Gastroesophageal sphincter (tissue), 4 donors: ENCODE measurements around the gene KLHDC1. TPM values are rescaled to one million over a fixed set of nuclear protein-coding genes. Genes with fewer than 3 reads are reported as not detected.

Experiments
- ATAC-seq: fragments of 150-250 bp; one replicate; pipeline ENCODE4 v1.9.1; 2016; ENCODE audit warnings: mild to moderate bottlenecking, moderate library complexity
- H3K27ac ChIP-seq, 4 donors: fragments of 200-600 bp; sonication (generic) in 3 of 4; 1 replicate in 3 of 4; 2 replicates in 1 of 4; pipeline ENCODE4 v1.5.1; 2016 to 2019
- H3K27me3 ChIP-seq: fragments of 200-600 bp; sonication (generic); one replicate; pipeline ENCODE4 v1.5.1; 2019
- H3K36me3 ChIP-seq, 2 donors: fragments of 200-600 bp; sonication (generic); one replicate each; pipeline ENCODE4 v1.5.1; 2019; ENCODE audit warnings: control low read depth in 1 of 2
- H3K4me1 ChIP-seq, 3 donors: fragments of 200-600 bp; sonication (generic); 1 replicate in 2 of 3; 2 replicates in 1 of 3; pipeline ENCODE4 v1.5.1; 2016 to 2019; ENCODE audit warnings: control low read depth in 2 of 3
- H3K4me3 ChIP-seq, 2 donors: fragments of 200-600 bp; sonication (generic); one replicate each; pipeline ENCODE4 v1.5.1; 2019; ENCODE audit warnings: mild to moderate bottlenecking in 1 of 2, moderate library complexity in 1 of 2
- H3K9me3 ChIP-seq, 3 donors: fragments of 200-600 bp; sonication (generic); one replicate each; pipeline ENCODE4 v1.5.1; 2017 to 2019; ENCODE audit warnings: control low read depth in 2 of 3
- CTCF ChIP-seq, 4 experiments: fragments of 200-600 bp in 2 of 4; fragments of 450-650 bp in 2 of 4; sonication (generic) in 1 of 4; IDR thresholded peaks; one replicate each; pipeline ENCODE4 v1.5.1; 2017 to 2019; ENCODE audit warnings: antibody characterized with exemption in 4 of 4, mild to moderate bottlenecking in 2 of 4, moderate library complexity in 2 of 4
- EP300 ChIP-seq: sonication (generic); formaldehyde crosslinking; IDR thresholded peaks from one replicate; pipeline ENCODE4 v1.6.1; 2017; ENCODE audit warnings: antibody characterized with exemption, mild to moderate bottlenecking
- POLR2A ChIP-seq, 2 donors: fragments of 450-650 bp; IDR thresholded peaks; one replicate each; pipeline ENCODE4 v1.6.1; 2017; ENCODE audit warnings: antibody characterized with exemption in 2 of 2, mild to moderate bottlenecking in 2 of 2, moderate library complexity in 1 of 2
- POLR2AphosphoS5 ChIP-seq: sonication (generic); formaldehyde crosslinking; IDR thresholded peaks from one replicate; pipeline ENCODE4 v1.6.1; 2017; ENCODE audit warnings: antibody characterized with exemption
- WGBS, 2 donors: methylation state at CpG; one replicate each; pipeline ENCODE4 v1.1.5; 2018; ENCODE audit warnings: low coverage in 1 of 2; 5-methylcytosine and 5-hydroxymethylcytosine counted together
- total RNA-seq, 4 donors: library from RNA; depleted of rRNA; stranded (reverse); fragments of >200 nt; gene quantifications; one replicate each; pipeline ENCODE4 v1.1.0, GENCODE V29; 2016

Gene KLHDC1
- total RNA-seq, 4 donors from 2014 or later, result 7.3 to 14.3 (median 10.5) TPM

- Histone ChIP-seq H3K27me3 (no peaks in the 10 kb centered on the region), H3K36me3 (peaks cover 0 to 36% of the 10 kb centered on the region in 2 donors), H3K4me1 (no peaks in the 10 kb centered on the region), H3K9me3 (no peaks in the 10 kb centered on the region), H3K4me3 (no peak overlapping the region), H3K27ac (no peak overlapping the region)
- no peak for TF ChIP-seq POLR2AphosphoS5
- no peak for TF ChIP-seq EP300
- TF ChIP-seq POLR2A (IDR thresholded peaks at IDR 0.05), result no peak
- TF ChIP-seq CTCF (IDR thresholded peaks at IDR 0.05), result no peak
- WGBS, 2 donors, result 53 to 60% methylated on average over 5 of the region's 5 CpGs
- ATAC-seq, result no peak
These were observed 61.7 kb downstream of the KLHDC1 start for GRCh38 chr14:49754570-49755097.

- H3K36me3 ChIP-seq, result peaks cover 0 to 29% of the 10 kb centered on the region in 2 donors
- TF ChIP-seq EP300 (no peak), POLR2AphosphoS5 (no peak), POLR2A (IDR thresholded peaks at IDR 0.05) (no peak), CTCF (IDR thresholded peaks at IDR 0.05) (no peak)
- 82 to 85% methylated on average over 3 of the region's 3 CpGs for WGBS, 2 donors
These were observed 62.5 kb downstream of the KLHDC1 start for GRCh38 chr14:49755378-49755777.

GRCh38 chr14:49761839-49762551 is 69.1 kb downstream of the KLHDC1 start:
- Histone ChIP-seq H3K27ac (no peak overlapping the region), H3K9me3 (no peaks in the 10 kb centered on the region), H3K4me1 (peaks cover 0 to 6% (median 4%) of the 10 kb centered on the region in 3 donors), H3K4me3 (no peak overlapping the region), H3K36me3 (peaks cover 0 to 4% of the 10 kb centered on the region in 2 donors), H3K27me3 (no peaks in the 10 kb centered on the region)
- TF ChIP-seq POLR2AphosphoS5 (no peak), POLR2A (IDR thresholded peaks at IDR 0.05) (no peak), CTCF (IDR thresholded peaks at IDR 0.05) (no peak), EP300 (no peak)
- WGBS, 2 donors, result 69 to 77% methylated on average over 5 to 6 of the region's 6 CpGs
- ATAC-seq, result no peak

More at GRCh38 chr14:49755378-49755777, 62.5 kb downstream of the KLHDC1 start:
- Histone ChIP-seq H3K27ac (no peak overlapping the region), H3K4me1 (no peaks in the 10 kb centered on the region), H3K4me3 (no peak overlapping the region), H3K9me3 (no peaks in the 10 kb centered on the region), H3K27me3 (no peaks in the 10 kb centered on the region)
- ATAC-seq, result no peak

- H3K4me3 ChIP-seq, result peak overlapping the region; percentile 87 to 98
- peaks cover 0 to 9% of the 10 kb centered on the region in 2 donors for H3K36me3 ChIP-seq
- no peaks in the 10 kb centered on the region for H3K27me3 ChIP-seq
- TF ChIP-seq POLR2A (IDR thresholded peaks at IDR 0.05) (no peak), POLR2AphosphoS5 (no peak), EP300 (no peak), CTCF (IDR thresholded peaks at IDR 0.05) (no peak)
- H3K27ac ChIP-seq, result peak overlapping the region; percentile 90 to 98 (median 96)
- H3K9me3 ChIP-seq, result no peaks in the 10 kb centered on the region
- 71 to 76% methylated on average over 6 of the region's 10 CpGs for WGBS, 2 donors
- H3K4me1 ChIP-seq, result peaks cover 0 to 38% (median 23%) of the 10 kb centered on the region in 3 donors
- no peak for ATAC-seq
These were observed 73.9 kb downstream of the KLHDC1 start for GRCh38 chr14:49766839-49767238.

- no peaks in the 10 kb centered on the region for H3K27me3 ChIP-seq
- no peak for ATAC-seq
- WGBS, 2 donors, result 0% methylated on average over 3 to 4 of the region's 9 CpGs
These were observed 74.3 kb downstream of the KLHDC1 start for GRCh38 chr14:49767270-49767570.

More at GRCh38 chr14:49767270-49767570, 74.3 kb downstream of the KLHDC1 start:
- Histone ChIP-seq H3K27ac (peak overlapping the region; percentile 90 to 98 (median 96)), H3K4me1 (peaks cover 0 to 42% (median 23%) of the 10 kb centered on the region in 3 donors), H3K4me3 (peak overlapping the region; percentile 87 to 98), H3K9me3 (no peaks in the 10 kb centered on the region), H3K36me3 (peaks cover 0 to 13% of the 10 kb centered on the region in 2 donors)
- TF ChIP-seq CTCF (IDR thresholded peaks at IDR 0.05) (no peak), EP300 (no peak), POLR2AphosphoS5 (no peak)
